Mesenteric fat pad (tissue), 1 donor: Measurements from ENCODE around the gene NAA20. TPM values are rescaled to one million over a fixed set of nuclear protein-coding genes. Genes with fewer than 3 reads are reported as not detected.
"Not testable (repeated sequence)": the region's sequence is repeated elsewhere in the genome, so short reads cannot be mapped to it uniquely, and the experiment has no call there.

Experiments
- DNase-seq: peaks from one replicate; pipeline ENCODE4 v3.0.0-alpha.2; 2020; ENCODE audit warnings: low spot score
- total RNA-seq: library from RNA; stranded (reverse); fragmentation: NEBNext Ultra II Directional; extraction: Animal tissue kit (Norgen Biotek cat#: 25700); gene quantifications from one replicate; pipeline ENCODE4 v1.2.1, GENCODE V29; 2021
- donor health status: DM: yes; HTN: yes; CAD: no.

NAA20 gene
- total RNA-seq, 1 donor from 2014 or later: 71.8 TPM

DNA sequence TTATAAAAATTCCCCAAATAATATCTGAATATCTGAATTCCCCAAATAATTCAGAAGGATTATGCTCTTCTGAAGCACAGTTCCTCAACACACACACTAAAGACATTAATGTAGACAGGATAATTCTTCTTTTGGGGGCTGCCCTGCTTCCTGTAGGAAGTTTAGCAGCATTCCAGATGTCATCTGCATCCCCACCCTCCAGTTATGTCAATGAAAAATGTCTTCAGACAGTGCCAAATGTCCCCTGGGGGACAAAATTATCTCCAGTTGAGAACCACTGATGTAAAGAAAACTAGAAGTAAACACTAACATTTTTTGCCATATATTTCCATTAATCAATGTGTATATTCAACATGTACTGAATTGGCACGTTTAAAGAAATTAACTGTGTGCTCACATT is 25.9 kb upstream of the NAA20 start:
- no peak for DNase-seq

DNA sequence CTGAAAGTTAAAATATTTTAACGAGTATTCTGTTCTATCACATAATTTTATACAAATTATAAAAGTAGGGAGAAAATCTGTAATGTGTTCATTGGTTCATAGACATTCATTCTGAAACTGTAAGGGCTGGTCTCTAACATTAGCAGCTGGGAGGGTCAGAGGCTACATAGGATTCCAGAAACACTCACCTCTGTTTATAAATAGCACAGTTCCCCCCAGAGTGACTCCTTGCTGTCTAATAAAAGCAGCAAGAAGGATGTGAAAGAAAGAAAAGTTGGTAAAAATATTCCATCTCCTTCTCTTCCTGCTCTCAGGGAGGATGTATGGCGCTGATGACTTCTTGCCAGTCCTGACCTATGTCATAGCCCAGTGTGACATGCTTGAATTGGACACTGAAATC is 25.3 kb upstream of the NAA20 start:
- no peak for DNase-seq

DNA sequence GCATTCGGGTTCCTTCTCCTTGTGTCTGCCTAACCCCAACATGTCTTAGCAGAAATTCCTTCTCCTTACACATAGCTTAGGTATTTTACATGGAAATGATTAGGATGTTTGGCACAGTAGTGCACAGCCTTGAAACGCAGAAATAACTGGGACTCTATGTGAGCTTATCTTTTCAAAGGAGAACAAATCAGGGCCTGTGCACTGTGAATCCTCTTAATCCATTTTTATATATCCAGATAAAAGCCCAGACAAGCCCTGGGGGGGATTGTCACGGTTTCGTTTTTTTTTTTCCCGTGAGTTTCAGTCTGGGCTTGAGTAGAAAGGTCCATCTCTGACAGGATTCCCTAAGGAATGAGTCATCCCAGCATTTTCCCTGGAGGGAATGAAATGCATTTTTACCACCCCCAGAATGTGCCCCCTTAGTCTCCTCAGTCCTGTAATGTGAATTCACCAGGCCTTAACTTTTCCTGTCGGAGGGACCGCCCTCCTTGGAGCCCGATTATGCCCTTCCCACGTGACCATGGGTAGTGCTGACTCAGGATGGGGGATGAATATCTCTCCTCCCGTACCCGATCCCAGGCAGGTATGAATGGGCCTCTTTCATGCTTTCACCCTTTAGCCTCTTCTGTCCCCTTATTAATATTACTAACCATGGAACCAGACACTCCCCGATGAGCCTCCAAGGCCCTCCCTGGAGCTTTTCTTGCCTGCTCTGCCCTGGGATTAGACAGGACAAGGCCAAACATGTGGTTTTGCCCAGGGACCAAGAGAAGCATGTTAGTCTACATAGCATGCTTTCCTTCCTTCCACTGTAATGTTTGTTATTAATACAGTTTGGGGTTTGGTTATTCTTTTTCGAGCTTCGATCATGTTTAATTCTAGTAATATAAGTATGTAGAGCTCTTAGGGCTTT is 23.9 kb upstream of the NAA20 start:
- no peak for DNase-seq

DNA sequence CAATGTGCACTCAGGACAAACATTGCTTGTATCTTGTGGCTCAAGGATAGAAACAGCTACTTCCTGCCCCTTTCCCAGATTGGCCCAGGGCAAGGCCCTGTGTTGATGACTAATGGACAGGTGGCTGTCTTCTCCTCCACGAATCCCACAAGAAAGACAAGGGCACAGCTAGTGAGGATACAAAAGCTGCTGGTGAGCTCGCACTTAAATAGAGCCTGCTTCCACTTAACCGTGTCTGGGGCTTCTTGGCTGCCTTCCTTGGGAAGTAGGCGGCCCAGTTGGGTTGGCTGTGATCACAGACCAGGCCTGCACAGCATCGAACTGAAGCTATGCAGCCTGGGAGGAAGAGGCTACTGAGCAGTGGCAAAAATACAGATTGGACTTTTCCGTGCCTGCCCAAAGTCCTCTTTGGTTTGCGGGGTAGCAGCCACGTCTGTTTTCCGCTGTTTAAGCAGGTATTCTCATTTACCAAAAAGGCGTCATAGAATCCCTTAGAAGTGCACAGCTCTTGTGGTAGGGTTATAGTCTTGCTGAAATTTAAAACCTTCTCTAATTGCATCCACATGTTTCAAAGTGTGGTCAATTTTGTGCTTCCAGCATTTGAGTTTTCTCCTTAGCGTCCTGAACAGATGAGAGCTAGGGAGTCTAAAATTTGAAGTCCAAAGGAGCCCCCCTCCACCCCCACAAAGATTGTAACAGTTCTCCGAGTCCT is 23.0 kb upstream of the NAA20 start:
- DNase-seq: no peak

DNA sequence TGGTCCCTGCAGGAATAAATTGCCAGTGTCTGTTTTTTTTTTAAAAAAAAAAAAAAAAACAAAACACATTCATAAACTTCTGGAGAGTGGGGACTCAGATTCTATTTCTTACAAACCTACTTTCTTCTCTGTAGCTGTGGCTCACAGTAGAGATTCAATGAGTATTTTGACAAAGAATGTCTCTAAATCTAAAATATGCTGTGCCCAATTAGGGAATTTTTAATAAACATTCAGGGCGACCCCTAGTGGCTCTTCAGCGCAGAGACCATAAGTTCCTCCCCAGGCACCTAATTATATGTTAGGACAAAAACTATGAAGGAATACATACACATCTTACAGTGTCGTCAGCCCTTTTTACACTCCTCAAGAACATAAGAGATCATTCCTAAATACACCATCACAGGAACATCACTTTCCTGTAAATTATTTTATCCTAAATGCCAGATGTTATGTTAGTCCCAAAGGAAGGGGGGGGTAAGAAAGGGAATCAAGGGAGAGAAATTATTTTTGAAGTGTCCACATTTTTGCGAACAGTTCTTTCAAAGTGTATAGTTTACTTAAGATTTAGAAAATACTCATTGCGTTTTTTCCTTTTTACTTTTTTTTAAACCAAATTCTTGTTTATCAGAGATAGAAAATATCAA is 21.8 kb upstream of the NAA20 start:
- DNase-seq: no peak

DNA sequence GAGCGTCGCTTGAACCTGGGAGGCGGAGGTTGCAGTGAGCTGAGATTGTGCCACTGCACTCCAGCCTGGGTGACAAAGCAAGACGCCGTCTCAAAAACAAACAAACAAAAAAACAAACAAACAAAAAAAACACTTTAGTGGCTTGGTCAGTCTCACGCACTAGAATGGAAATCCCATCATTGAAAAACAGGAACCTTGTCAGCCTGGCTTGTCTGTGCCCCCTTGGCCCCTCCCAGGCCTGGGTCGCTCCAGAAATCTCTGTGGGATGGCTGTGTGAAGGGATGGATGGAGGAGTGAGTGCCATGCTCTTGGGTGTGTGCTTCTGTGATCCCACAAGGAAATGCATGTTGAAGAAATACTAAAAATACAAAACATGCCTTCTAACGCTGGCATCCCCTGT is 20.9 kb upstream of the NAA20 start:
- no peak for DNase-seq

DNA sequence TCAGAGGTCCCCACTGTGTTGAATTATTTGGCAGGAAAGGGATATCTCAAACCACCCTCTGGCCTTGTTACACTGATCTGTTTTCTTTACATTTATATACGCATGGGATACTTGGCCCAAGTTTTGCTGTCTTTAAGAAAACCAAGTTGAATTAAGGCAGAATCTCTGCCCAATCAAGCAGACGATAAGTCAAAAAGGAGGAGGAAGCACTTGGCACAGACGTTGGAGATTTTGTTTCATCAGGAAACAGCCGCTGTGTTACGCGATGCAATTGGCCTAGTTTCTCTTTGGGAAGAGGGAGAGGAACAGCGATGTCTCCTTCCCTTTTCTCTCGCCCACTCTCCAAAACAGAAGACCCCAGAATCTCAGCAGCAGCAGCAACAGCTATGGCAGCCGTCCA is 20.2 kb upstream of the NAA20 start:
- DNase-seq: no peak

DNA sequence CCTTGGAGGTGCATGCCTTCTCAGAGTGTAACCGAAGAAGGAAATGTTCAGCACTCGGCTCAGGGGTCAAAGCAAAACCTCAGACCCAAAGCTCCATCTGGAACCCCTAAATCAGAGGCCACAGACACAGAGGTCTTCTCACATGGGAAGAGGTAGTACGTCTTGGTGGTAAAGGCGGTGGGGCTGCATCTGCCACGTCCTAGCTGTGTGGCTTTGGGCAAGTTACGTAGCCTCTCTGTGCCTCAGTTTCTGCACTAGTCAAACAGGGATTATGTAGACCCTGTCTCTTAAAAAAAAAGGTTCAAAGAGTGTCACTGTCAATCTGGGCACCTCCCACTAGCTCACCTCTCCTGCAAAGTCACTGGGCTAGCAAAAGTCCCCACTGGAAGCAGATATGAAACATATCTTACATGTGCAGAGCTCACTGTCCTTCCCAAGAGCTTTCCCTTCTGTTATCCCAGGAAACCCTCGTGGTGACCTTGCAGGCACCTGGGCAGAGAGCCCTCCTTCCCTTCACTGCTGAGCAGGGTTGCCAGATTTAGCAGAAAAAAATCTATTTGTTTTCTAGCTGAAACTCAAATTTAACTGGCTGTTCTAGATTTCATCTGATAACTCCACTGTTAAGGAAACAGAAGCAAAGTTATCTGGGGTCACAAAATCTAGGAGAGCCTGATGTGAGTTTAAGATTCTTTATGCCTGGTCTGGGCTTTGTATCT is 18.0 kb upstream of the NAA20 start:
- DNase-seq: no peak

DNA sequence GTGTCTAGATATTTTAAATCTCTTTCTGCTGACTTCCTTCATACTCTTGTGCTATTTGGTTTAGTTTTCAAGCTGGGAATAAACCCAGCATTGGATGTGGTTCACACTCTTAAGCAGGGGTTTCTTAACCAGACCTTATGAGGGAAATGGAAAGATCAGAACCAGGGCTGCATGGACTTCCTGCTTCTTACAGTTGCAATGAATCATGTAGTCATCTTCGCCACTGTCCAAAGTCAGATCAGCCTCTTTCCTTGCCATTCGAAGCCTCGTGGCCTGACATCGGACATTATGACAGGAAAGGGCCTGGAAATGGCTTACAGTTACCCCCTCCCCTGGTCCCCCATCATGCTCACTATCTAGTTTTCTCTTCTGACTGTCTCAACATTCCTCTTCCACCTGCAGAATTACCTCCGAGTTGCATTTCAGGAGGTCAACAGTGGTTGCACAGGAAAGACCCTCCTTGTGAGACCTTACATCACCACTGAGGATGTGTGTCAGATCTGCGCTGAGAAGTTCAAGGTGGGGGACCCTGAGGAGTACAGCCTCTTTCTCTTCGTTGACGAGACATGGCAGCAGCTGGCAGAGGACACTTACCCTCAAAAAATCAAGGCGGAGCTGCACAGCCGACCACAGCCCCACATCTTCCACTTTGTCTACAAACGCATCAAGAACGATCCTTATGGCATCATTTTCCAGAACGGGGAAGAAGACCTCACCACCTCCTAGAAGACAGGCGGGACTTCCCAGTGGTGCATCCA is 16.8 kb upstream of the NAA20 start:
- DNase-seq: no peak

DNA sequence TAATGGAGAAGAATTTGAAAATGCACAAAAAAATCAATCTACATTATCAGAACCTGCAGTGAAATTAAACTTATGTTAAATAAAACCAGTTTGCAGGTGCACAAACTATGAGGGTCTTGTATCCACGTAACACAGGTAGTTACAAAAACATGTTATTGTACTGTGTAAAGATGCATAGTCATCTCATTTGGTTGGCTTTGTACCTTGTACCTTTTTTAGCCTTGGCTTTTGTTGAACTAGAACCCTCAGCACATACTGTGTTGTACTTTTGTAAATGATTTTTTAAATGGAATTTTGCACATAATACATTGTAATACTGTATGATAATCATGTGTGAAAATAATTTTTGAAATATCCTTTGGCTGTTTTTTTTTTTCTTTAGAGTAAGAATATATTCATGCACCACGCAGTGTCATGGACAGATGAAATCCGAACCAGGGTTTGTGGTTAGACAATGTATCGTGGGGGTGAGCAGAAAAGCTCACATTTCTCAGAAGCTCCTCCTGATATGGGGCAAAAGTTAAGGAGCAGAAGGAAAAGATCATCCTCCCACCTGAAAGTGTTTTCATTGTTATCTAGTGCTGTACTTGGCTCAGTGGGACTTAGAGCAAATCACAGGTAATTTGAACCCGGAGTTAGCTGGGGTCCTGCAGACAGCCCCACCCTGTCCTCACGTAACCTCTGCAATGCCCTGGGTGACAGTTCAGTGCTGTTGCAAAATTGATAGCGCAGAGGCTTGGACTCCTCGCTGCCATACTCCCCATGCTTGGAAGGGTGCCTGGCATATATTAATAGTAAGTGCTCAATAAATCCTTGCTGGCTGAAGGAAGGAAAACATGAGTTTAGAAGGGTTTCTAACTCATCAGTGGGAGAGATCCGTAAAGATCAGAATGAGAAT is 14.8 kb upstream of the NAA20 start:
- DNase-seq: no peak

DNA sequence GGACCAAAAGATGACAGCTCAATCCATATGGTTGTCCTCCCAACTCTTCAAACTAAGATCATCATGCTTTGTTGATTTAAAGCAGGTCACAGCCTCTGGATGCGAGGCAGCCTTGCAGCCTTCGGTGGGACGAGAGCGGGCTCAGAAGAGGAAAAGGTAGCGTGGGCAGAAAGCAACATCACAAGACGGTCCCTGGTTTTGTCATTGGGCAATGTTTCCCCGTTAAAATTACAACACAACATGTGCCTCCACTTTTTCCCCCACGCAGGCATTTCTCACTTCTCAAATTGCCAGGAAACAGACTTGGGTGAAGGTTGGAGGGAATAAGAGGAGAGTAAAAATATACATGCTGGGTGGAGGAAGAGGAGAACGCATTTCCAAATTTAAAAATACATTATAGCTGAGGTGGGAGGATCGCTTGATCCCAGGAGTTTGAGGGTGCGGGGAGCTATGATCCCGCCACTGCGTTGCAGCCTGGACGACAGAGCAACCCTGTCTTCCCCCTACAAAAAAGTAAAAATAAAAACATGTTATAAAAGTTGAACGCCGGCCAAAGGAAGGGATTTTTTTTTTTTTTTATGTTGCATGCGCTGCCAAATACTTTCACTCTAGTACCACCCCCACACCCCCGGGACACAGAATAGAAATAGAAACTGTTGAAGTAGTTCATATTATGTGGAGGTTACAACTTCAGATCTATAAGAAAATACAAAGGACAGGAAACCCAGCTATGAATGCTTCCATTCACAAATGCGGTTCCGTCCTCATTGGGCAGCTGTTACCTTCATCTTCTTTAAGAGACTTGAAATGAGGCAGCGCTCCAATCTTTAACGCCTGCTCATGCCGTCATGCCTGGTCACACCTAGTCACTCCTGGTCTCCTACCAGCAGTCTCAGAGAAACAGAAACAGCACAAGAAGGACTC is 13.9 kb upstream of the NAA20 start:
- no peak for DNase-seq

DNA sequence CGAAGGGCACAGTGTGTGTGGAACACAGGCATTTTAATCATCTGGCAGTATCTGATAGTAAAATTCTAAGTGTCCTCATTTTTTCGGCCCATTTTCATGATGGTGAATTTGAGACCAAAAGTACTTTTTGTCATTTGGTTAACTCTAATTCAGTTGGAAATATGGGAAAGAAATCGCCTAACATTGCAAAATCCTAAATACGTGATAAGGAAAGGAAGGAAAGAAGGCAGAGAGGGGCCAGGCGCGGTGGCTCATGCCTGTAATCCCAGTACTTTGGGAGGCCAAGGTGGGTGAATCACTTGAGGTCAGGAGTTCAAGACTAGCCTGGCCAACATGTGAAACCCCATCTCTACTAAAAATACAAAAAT is 13.2 kb upstream of the NAA20 start:
- DNase-seq: not testable (repeated sequence)

DNA sequence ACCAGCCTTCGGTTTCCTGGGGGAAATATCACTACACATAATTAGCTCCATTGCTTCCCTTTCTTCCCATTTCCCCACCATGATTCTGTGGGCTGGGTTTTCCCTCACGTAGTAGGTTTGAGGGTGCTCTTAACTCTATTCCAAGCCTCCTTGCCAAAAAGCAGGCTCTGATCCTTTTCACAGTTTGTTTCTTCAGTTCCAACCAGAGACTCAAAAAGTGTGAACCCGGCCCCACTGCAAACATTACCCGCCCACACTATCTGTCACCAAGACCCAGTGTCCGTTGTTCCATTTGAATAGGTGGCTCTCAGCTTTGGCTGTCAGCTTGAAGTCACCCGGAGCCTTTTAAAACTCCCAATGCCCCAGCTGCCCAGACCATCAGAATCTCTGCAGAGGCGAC is 11.8 kb upstream of the NAA20 start:
- no peak for DNase-seq

DNA sequence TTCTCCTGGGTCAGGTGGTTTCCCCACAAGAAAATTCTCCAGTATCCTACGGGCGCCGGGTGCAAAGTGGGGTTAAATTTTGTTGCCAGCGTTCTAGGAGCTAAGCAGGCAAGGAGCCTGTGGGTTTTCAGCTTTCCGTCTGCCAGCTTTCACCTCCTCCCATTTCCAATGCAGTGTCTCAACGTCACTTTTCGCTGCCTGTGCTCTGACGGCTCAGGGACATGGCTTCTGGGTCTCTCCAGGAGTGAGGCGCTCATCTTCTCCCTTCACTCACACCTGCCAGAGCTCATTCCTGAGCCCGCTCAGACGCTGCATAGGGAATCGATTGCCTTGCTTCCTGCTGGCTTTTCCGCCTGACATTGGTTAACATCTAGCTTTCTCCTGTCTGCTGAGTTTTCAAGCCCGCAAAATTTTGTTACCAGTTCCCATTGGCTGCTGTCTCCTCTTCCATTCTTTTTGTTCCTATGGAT is 7.3 kb upstream of the NAA20 start:
- DNase-seq: no peak

DNA sequence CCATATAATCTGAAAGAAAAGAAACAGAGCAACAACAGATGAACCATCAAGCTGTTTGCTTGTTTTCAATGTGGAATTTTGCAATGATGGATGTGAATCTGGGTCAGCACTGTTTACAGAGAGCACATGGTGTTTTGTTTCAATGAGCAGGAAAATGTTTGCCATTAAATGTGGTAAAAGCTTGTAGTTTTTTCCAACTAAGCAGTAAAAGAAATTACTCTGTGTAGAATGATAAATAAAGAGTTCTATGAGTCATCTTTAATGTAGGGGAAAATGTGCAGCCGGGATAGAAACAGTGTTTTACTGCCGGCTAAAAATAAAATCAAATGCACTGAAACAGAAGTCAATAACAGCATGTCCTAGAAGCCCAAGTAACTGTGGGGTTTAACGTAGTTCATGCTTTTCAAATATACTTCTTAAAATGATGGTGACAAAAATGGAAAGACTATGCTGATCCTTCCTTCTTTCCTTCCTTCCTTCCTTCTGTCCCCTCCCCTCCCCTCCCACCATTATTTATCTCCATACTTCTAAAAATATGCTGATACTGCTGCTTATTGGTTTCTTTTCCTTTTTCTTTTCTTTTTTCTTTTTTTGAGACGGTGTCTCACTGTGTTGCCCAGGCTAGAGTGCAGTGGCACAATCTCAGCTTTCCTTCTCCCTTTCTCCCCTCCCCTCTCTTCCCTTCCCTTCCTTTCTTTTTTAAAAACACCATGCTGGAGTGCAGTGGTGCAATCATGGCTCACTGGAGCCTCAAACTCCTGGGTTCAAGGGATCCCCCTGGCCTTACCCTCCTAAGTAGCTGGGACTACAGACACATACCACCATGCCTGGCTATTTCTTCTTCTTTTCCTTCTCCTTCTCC is 6.3 kb upstream of the NAA20 start:
- no peak for DNase-seq

DNA sequence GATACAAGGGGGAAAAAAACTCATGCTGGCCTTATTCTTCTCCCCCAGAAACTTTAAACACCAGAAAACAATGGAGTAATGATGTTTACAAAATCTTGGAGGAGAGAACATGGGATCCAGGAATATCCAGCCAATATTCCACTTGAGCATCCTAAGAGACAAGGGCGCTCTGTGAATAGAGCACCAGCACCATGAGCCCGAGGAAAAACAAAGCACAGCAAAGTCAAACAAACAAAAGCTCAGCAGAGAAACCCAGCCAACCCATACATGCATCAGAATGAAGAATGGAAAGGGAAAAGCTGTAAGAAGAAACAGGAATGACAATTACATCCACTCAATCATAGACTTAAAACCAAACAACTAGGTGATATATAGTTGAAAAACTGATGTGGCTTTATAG is 4.6 kb upstream of the NAA20 start:
- no peak for DNase-seq

DNA sequence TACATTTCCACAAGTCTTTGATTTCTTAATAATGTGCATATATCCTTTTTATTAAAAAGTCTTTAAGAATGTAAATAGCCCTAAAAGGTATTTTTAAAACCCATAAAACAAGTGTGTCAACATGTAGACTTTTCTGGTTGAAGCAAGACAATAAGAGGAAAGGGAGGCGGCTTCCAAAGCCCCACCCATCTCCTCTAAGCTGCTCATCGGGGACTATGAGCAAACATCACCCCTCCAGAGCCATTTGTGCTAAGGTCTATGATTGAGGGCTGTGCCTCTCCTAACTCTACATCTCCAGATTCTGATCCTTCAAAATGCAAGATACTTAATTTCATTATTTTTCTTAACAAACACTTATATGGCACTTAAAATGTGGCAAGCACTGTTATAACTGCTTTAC is 2.5 kb upstream of the NAA20 start:
- DNase-seq: no peak

DNA sequence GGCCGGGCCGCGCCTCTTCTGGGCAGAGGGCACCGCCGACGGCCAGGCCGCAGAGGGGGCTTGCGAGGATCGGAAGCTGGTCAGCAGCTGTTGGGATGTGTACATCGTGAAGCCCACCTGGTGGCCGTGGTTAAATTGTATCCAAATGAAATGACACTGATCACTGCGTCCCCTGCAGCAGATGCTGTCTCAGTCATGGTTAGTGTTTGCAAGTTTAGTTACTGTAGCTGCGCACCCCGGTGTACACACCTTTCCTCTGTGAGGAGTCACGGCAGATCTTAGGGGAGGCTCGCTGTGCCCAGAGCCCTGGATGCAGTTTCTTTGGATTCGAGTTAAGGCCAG is 653 bp downstream of the NAA20 start:
- no peak for DNase-seq
